KOPT-K1 (cell line): ENCODE measurements around the gene IL1RAPL1.

Experiments used
- H3K27ac ChIP-seq: fragments of 200-600 bp; sonication (generic); 2 replicates; pipeline ENCODE4 v1.5.1; 2016; ENCODE audit warnings: antibody characterized with exemption, mild to moderate bottlenecking, low read depth, low read length; ENCODE audit not compliant: poor library complexity, severe bottlenecking
- H3K36me3 ChIP-seq: fragments of 200-600 bp; sonication (generic); 2 replicates; pipeline ENCODE4 v1.5.1; 2017; ENCODE audit warnings: antibody characterized with exemption, mild to moderate bottlenecking, low read length, moderate library complexity; ENCODE audit not compliant: insufficient read depth
- H3K9me3 ChIP-seq: fragments of 200-600 bp; sonication (generic); 2 replicates; pipeline ENCODE4 v1.5.1; 2017; ENCODE audit warnings: antibody characterized with exemption, low read length, mild to moderate bottlenecking; ENCODE audit not compliant: insufficient read depth, poor library complexity, severe bottlenecking

Gene IL1RAPL1

GRCh38 chrX:28910487-28910886 is 323.2 kb downstream of the IL1RAPL1 start:
- Histone ChIP-seq H3K9me3 (no peaks in the 10 kb centered on the region), H3K36me3 (no peaks in the 10 kb centered on the region), H3K27ac (no peak overlapping the region)

DNA sequence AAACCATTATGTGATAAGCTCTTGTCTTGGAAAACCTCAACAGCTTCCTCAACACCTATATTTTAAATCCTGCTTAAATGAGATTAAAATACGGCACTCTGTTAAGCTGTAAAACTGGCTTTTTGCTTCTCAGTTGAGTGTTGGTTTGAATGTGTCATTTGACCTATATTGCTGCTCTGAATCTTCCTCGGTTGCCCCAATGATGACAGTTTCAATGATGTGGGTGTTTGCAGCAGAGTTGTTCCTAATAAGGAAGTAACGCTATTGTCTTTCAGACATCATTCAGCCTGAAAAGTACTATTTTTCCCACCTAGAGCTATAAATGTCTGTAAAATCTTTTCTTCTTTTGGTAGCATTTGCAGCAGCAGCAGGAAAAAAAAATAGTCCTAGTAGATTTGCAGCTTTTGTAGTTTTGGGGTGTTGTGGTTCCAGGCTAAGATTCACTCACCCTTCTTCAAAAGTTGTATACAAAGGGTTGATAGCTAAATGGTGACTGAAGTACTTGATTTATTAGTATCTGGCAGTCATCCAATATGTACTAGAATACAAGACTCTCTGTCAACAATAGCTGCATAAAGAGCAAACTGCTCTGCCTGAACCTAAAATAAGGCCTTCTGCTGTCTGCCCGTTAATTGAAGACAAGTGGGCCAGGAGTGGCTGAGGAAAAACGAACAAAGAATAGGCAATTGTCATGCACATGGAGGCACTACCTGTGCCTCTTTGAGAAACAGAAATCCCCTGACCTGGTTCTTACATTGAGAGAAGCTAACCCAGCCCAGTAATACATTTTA is 333.1 kb downstream of the IL1RAPL1 start:
- Histone ChIP-seq H3K9me3 (no peaks in the 10 kb centered on the region), H3K36me3 (no peaks in the 10 kb centered on the region), H3K27ac (no peak overlapping the region)

- no peaks in the 10 kb centered on the region for H3K9me3 ChIP-seq
- H3K36me3 ChIP-seq: no peaks in the 10 kb centered on the region
- no peak overlapping the region for H3K27ac ChIP-seq
Measured at GRCh38 chrX:28922106-28922505, 334.9 kb downstream of the IL1RAPL1 start.

DNA sequence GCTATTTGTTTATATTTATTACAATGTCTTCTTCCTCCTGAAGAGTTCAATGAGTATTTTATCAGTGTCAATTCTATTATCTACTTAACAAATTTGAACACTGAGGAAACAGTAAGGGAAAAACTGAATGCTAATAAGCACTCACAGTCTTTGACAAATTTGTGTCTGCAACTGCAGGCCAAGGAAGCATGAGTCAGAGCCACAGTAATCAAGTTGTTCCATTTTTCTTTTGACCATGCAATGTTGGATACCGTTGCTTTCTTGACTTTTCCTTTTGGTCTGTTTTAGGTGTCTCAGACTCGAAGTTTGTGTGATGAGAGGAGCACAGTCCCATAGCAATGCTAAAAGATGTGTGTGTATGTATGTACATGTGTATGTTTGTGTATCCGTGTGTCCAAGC is 359.6 kb downstream of the IL1RAPL1 start:
- H3K9me3 ChIP-seq: no peaks in the 10 kb centered on the region
- H3K36me3 ChIP-seq: no peaks in the 10 kb centered on the region
- no peak overlapping the region for H3K27ac ChIP-seq

- Histone ChIP-seq H3K27ac (no peak overlapping the region), H3K9me3 (no peaks in the 10 kb centered on the region), H3K36me3 (no peaks in the 10 kb centered on the region)
Measured at GRCh38 chrX:28960063-28960462, 372.8 kb downstream of the IL1RAPL1 start.

- no peak overlapping the region for H3K27ac ChIP-seq
- H3K36me3 ChIP-seq: no peaks in the 10 kb centered on the region
- no peaks in the 10 kb centered on the region for H3K9me3 ChIP-seq
Measured at GRCh38 chrX:28966331-28966730, 379.1 kb downstream of the IL1RAPL1 start.

DNA sequence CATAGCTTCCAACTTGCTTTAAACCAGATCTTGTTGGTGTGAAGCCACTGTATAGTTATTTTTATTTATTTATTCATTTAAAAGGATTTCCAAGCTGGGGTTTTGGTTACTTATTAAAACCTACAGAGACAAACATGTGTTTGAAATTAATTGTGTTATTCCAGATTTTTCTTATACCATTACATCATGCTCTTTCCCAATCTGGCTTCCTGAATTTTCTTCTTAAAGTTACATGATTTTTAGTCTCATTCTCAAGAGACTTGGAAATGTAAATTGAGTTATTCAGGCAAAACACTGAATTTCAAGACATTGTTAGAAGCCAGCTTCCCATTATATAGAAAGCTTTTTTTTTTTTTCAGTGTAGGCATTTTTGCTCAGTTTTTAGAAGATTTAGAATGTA is 381.9 kb downstream of the IL1RAPL1 start:
- Histone ChIP-seq H3K36me3 (no peaks in the 10 kb centered on the region), H3K9me3 (no peaks in the 10 kb centered on the region), H3K27ac (no peak overlapping the region)

DNA sequence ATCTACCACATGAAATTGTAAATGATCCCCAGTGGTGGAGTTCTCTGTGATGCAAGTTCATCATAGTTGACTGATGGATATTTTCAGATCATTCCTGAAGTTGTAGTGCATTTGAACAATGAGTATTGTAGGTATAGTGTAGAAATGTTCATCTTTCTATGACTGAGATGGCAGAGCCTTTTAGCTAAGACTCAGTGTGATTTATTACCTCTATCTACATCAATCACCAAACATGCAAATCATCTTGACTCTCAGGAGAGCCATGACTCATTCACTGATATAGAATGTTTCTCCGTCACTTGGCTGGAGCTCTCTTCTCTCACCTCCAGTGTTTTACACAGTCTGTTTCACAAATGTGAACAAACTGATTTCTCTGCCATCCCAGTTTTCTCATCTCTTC is 392.6 kb downstream of the IL1RAPL1 start:
- H3K27ac ChIP-seq: no peak overlapping the region
- no peaks in the 10 kb centered on the region for H3K36me3 ChIP-seq
- no peaks in the 10 kb centered on the region for H3K9me3 ChIP-seq

GRCh38 chrX:28981952-28982351 is 394.7 kb downstream of the IL1RAPL1 start:
- no peak overlapping the region for H3K27ac ChIP-seq
- no peaks in the 10 kb centered on the region for H3K36me3 ChIP-seq

DNA sequence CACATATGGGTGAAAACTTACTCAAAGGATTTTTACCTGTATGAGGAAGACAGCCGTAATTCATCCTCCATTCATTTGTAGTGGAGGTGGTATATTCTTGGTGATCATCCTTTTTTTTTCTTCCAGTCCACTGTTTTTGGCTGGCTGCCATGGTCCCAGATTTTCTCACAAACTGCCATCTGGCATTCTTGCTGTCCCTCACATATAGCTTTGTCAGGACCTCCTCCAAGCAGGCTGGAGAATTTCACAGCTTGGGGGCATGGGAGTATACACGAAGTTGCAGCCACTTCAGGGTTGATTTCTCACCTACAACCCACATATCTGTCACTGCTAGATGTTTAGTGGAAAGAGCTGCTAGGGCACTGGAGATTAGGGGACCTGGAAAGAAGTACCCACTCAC is 401.0 kb downstream of the IL1RAPL1 start:
- Histone ChIP-seq H3K27ac (no peak overlapping the region), H3K9me3 (no peaks in the 10 kb centered on the region), H3K36me3 (no peaks in the 10 kb centered on the region)

More at GRCh38 chrX:28981952-28982351, 394.7 kb downstream of the IL1RAPL1 start:
- H3K9me3 ChIP-seq: no peaks in the 10 kb centered on the region

DNA sequence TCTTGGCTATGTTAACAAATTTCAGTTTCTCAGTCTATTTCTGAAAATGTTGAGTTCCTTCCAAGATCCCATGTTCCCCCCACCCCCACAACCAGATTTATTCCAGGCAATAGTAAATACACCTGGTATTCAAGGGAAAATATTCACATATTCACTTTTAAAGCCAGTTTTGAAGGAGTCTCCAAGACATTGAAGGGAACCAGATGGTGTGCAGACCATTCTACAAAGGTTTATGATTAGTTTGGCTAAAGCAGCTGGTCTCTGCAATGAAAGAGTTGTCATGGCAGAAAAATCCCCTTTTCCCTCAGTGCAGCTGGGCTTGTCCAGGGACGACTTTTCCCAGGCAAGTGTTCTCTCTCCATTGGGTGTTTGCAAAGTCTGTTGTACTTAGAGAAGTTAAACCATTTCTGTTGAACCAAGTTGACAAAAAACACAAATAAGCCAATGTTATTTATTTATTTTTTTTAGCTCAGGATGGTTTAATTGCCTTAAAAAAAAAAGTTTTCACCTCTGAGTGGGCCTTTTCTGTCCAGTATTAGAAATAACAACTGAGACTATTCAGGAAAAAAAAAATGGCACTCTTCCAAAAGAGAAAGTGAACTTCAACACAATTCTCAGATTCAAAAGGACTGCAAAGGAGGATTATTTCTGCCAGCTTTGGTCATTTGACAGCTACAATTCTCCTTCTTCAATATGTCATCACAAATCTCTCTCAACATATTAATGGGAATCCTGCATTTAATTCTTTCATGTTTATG is 410.6 kb downstream of the IL1RAPL1 start:
- Histone ChIP-seq H3K36me3 (no peaks in the 10 kb centered on the region), H3K27ac (no peak overlapping the region), H3K9me3 (no peaks in the 10 kb centered on the region)

- Histone ChIP-seq H3K27ac (no peak overlapping the region), H3K9me3 (no peaks in the 10 kb centered on the region), H3K36me3 (no peaks in the 10 kb centered on the region)
Measured at GRCh38 chrX:28998609-28999135, 411.4 kb downstream of the IL1RAPL1 start.

GRCh38 chrX:29012867-29013266 is 425.6 kb downstream of the IL1RAPL1 start:
- Histone ChIP-seq H3K9me3 (no peaks in the 10 kb centered on the region), H3K27ac (no peak overlapping the region)

DNA sequence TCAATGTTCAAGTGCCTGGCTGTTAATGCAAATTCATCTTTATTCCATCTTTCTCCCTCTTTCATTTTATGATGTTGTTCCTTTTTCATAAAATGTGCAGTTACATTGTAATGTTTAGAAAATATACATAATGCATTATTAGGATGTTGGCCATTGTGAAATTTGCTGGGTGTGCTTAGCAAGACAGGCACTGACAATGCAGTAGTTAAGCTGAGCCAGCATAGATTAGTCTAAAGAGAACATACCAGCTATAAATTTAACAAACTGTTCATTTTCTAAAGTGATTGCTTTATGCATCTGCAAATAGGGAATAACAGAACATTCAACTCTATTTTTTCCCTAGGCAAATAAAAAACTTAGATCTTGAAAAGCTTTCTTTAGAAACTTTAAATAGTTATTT is 436.0 kb downstream of the IL1RAPL1 start:
- no peak overlapping the region for H3K27ac ChIP-seq
- no peaks in the 10 kb centered on the region for H3K9me3 ChIP-seq
- H3K36me3 ChIP-seq: no peaks in the 10 kb centered on the region

More at GRCh38 chrX:29012867-29013266, 425.6 kb downstream of the IL1RAPL1 start:
- no peaks in the 10 kb centered on the region for H3K36me3 ChIP-seq

GRCh38 chrX:29024871-29025270 is 437.6 kb downstream of the IL1RAPL1 start:
- Histone ChIP-seq H3K27ac (no peak overlapping the region), H3K9me3 (no peaks in the 10 kb centered on the region), H3K36me3 (no peaks in the 10 kb centered on the region)
